ENCODE results near the gene CDKN1C.

- no peak for TF ChIP-seq RFX5 (IDR thresholded peaks at IDR 0.05; ENCODE audit: borderline replicate concordance, low read depth, low read length)
- no peak for TF ChIP-seq ZNF274 (IDR thresholded peaks at IDR 0.05; ENCODE audit: borderline replicate concordance, extremely low read depth, low read length)
- TF ChIP-seq CTCF (IDR thresholded peaks at IDR 0.05; ENCODE audit: control extremely low read depth in 1 of 3, insufficient read depth in 1 of 3, low read depth in 1 of 3, low read length in 3 of 3): no peak
- TF ChIP-seq, protein P1, sequence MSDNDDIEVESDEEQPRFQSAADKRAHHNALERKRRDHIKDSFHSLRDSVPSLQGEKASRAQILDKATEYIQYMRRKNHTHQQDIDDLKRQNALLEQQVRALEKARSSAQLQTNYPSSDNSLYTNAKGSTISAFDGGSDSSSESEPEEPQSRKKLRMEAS (IDR thresholded peaks at IDR 0.05): no peak
- TF ChIP-seq POLR2A (IDR thresholded peaks at IDR 0.05; ENCODE audit: control extremely low read depth in 1 of 2, low read depth in 2 of 2, low read length in 2 of 2): no peak
- TF ChIP-seq CREB1 (IDR thresholded peaks at IDR 0.05): no peak
- no peak for TF ChIP-seq EP300 (IDR thresholded peaks at IDR 0.05; ENCODE audit: borderline replicate concordance in 1 of 2, low read depth in 2 of 2, low read length in 2 of 2)
- TF ChIP-seq JUND (IDR thresholded peaks at IDR 0.05; ENCODE audit: low read length): no peak
- no peak for TF ChIP-seq KDM5A (IDR thresholded peaks at IDR 0.05; ENCODE audit: low read length)
- TF ChIP-seq CHD2 (IDR thresholded peaks at IDR 0.05; ENCODE audit: low read length): no peak
- TF ChIP-seq RAD21 (IDR thresholded peaks at IDR 0.05 in 1 of 2, conservative IDR thresholded peaks at IDR 0.05 in 1 of 2; ENCODE audit: low read depth in 2 of 2, low read length in 2 of 2): no peak
Observed at GRCh38 chr11:2853401-2853800, 32.2 kb downstream of the CDKN1C start.

All from H1 (cell line).